Stimulated activated CD4-positive, alpha-beta T cell treated with anti-CD3 and anti-CD28 coated beads, TNF-alpha, amount 100 ng/mL, for 48 hours (primary cell): ENCODE results near the gene TLE5.
"Not testable (repeated sequence)": the region's sequence is repeated elsewhere in the genome, so short reads cannot be mapped to it uniquely, and the experiment has no call there.

ENCODE experiments used
- DNase-seq, 3 donors: peaks; one replicate each; pipeline ENCODE4 v3.0.0-alpha.2; 2020; ENCODE audit warnings: low read depth in 3 of 3

TLE5 gene

DNA sequence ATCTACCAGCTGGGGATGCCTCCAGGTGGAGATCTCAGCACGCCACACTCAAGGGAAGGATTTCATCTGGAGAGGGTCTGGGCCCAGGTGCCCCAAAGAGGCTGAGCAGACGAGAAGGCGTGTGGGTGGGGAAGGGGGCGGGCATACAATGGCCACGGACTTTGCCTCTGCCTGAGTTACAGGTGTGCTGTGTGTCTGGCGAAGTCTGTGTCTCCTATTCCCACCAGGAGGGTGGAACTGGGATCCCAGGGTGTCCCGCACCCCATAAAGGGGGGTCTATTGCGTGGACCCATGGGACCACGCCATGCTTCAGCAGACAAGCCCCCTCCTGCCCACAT is 36.8 kb downstream of the TLE5 start:
- no peak for DNase-seq

DNA sequence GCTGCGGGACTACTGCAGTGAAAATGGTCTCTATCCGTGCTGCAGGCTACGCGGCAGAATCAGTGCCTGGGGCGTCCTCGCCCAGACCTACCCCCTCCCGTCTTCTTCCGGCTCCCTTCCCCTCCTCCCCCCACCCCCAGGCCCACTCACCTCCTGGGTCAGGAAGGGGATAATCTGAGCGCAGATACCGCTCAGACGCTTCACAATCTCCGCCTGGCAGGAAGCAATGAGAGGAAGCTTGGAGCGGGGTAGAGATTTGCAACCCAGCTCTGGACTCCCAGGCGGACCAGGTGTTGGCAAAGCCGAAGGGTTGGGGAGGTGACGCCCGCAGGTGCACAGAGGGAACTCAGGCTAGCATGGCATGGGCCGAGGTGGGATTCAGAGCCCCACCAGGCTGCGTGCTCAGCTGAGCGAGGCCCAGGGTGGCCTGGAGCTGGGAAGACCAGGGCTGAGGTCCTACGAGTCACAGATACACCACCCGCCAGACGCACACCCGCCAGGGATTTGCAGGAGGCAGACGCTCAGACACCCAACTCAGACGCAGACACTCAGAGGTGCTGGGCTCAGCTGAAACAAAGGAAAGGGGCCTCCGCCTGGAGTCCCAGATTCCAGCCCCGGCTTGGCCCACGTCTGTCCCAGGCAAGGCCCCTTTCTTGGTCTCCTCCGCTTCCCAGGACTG is 37.3 kb downstream of the TLE5 start:
- DNase-seq, result no peak

GRCh38 chr19:3024509-3024869 is 37.8 kb downstream of the TLE5 start:
- DNase-seq, result no peak

- DNase-seq, result no peak
Measured at GRCh38 chr19:3020321-3020960, 41.9 kb downstream of the TLE5 start.

- DNase-seq, result no peak
Measured at GRCh38 chr19:3019211-3019854, 43.0 kb downstream of the TLE5 start.

DNA sequence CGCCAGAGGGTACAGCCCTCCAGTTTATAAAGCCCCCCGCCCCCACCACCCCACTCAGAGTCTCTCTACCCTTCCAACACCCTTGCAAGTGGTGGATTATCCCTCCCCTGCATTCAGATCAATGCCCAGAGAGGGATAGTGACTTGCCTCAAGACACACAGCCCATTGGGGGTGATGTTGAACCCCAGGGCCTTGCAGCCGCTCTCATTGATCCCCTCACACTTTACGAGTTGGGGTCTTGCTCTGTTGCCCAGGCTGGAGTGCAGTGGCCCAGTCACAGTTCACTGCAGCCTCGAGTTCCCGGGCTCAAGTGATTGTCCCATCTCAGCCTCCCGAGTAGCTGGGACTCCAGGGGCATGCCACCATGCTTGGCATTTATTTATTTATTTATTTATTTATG is 44.4 kb downstream of the TLE5 start:
- DNase-seq, result no peak

- DNase-seq, result no peak
Measured at GRCh38 chr19:3015126-3016057, 46.9 kb downstream of the TLE5 start.

DNA sequence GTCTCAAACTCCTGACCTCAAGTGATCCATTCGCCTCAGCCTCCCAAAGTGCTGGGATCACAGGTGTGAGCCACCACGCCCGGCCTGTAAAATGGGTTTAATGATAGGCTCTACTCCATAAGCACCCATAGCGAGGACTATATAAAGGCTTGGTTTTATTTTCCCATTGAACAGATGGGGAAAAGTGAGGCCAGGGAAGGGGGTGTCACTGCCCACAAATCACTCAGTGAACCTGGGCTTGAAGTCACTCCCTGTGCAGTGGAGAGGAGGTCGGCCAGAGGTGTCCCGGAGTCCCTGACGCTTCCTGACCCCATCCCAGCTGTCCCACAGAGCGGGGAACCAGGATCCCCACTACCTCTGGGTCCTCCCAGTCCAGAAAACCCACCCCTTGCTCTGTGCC is 48.2 kb downstream of the TLE5 start:
- no peak for DNase-seq

DNA sequence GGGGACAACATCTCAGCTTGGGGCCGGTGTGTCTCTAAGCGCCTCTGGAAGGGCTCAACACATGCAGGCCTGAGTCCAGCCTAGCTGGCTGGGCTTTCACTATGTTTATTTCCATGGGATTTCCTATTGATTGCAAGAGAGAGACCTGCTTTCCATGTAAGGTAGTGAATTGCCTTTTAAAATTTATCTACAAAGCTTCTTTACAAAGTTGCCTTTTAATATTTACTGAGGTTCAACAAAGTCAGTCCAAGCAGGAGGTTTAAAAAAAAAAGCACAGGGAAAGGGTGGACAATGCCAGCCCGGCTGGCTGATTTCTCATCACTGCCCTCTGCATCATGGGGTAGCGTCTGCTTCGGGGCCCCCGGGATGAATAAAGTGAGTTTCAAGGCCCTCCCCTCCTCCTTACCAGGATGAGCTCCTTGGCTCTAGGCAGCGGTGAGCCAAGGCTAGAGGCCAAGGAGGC is 49.0 kb downstream of the TLE5 start:
- DNase-seq, result no peak

DNA sequence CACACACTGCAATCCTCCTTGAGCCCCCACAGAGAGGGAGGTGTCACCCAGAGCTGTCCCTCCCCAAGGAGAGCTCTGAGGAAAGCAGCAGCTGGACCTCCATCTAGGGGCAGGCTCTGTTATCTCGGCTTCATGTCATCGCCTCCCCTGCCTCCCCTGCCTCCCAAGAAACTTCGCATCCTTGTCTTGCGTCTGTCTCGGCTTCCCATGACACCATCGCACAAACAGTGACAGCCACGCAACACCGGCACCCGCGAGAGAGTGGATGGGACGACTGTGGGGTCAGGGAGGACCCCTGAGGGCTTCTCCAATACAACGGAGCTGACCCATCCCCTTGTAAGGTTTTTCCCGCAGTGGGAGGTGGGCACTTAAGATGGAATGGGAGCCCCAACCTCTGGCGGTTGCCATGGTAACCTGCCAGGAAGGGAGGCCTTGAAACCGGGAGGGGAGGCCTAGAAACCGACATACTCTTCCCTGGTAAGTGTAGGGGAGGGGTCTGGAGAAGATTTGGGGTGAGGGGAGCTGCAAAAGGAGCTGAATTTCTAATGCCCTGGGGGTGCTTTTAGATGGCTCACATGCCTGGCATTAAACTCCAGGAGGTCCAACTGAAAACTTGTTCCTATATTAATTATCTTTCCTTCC is 49.6 kb downstream of the TLE5 start:
- DNase-seq, result no peak

- not testable (repeated sequence) for DNase-seq
Measured at GRCh38 chr19:3012059-3012458, 50.2 kb downstream of the TLE5 start.

DNA sequence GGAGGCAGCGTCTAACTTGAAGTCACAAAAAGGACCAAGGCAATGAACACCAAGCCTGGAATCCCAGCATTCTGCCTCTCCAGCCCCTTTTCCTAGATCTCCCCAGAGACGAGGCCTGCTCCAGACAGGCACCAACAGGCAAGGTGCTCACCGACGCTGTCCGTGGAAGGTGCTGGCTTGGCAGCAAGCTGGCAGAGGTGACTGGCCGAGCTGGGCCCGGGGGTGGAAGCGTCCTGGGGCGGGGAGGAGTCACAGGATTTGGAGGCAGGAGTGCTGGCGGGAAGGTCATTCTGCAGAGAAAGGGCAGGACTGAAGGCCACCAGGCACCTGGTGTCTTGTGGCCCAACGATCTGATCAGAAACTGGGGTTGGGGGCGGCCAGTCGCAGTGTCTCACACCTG is 51.4 kb downstream of the TLE5 start:
- DNase-seq, result no peak

GRCh38 chr19:3008994-3009393 is 53.3 kb downstream of the TLE5 start:
- no peak for DNase-seq

DNA sequence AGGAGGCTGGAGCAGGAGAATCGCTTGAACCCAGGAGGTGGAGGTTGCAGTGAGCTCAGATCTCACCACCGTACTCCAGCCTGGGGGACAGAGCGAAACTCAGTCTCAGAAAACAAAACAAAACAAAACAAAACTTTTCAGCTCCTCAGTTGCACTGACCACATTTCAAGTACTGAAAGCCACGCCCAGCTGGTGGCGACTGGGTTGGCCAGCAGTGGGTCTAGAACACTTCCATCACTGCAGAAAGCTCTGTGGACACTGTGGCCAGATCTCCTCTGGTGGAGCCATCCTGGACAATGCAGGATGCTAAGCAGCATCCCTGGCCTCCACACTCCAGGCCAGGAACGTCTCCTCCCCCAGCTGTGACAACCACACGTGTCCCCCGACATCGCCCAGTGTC is 54.3 kb downstream of the TLE5 start:
- DNase-seq, result no peak

GRCh38 chr19:3006075-3006767 is 56.1 kb downstream of the TLE5 start:
- peak in 1 of 3 donors; percentile 26 for DNase-seq

DNA sequence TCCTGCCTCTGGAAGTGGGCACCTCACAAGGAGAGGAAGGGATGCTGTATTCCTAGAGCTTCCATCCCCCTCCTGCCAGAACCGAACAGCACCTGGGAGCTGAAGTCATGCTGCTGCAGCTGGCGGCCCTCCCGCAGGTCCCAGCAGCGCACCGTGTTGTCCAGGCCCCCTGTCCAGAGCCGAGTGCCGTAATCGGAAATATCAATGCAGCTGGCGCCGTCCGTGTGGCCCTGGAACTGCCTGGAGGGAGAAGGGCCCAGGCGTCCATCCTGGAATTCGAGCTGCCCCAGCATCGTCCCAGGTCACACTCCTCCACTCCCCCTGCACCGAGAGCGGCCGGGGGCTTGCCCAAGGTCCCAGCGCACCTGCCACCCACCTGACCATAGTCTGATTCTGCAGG is 57.0 kb downstream of the TLE5 start:
- DNase-seq, result no peak

DNA sequence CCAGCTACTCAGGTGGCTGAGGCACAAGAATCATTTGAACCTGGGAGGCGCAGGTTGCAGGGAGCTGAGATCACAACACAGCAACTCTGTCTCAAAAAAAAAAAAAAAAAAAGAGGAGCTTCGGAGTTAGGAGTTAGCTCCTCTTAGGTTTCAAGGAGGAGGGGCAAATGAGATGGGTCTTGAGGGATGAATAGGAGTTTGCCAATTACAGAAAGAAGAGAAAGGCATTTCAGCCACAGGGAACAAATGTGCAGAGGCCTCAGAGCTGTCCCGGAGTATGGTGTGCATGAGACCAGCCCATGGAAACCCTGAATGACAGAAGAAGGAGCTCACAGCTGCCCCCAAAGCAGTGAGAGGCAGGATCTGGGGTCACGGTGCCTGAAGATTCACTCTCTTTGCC is 57.8 kb downstream of the TLE5 start:
- DNase-seq, result no peak

- no peak for DNase-seq
Measured at GRCh38 chr19:3003046-3003445, 59.2 kb downstream of the TLE5 start.
